Measurements from ENCODE around the gene AGAP1.

DNA sequence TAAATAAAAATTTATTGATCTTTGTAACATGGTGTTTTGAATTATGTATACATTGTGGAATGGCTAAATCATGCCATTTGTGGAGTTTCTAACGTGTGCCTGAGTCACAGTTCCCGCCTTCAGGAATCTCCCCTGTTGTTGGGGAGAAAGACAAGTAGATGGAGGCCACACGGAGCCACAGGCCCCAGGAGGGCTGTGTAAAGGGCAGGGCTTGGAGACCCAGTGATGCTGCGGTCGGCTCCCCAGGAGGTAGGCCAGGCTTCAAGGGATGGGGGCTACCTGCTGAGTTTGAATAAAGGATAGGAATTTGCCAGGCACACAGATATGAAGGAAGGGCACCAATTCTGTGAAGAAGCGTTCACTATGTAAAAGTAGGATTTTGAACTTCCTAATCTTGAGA, 417.3 kb downstream of the AGAP1 start:
- TF ChIP-seq, protein P1, sequence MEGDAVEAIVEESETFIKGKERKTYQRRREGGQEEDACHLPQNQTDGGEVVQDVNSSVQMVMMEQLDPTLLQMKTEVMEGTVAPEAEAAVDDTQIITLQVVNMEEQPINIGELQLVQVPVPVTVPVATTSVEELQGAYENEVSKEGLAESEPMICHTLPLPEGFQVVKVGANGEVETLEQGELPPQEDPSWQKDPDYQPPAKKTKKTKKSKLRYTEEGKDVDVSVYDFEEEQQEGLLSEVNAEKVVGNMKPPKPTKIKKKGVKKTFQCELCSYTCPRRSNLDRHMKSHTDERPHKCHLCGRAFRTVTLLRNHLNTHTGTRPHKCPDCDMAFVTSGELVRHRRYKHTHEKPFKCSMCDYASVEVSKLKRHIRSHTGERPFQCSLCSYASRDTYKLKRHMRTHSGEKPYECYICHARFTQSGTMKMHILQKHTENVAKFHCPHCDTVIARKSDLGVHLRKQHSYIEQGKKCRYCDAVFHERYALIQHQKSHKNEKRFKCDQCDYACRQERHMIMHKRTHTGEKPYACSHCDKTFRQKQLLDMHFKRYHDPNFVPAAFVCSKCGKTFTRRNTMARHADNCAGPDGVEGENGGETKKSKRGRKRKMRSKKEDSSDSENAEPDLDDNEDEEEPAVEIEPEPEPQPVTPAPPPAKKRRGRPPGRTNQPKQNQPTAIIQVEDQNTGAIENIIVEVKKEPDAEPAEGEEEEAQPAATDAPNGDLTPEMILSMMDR (IDR thresholded peaks at IDR 0.05) = no peak
- TF ChIP-seq POLR2A (IDR thresholded peaks at IDR 0.05) = no peak

Data from thyroid gland (tissue), 4 donors.